GM19238 (cell line): ENCODE data around the gene LRP1.

Source experiments
- DNase-seq: peaks from one replicate; pipeline ENCODE4 v3.0.0; 2011; ENCODE audit warnings: low spot score; ENCODE audit not compliant: insufficient read length

Gene LRP1

GRCh38 chr12:57235017-57235727, 106.9 kb downstream of the LRP1 start:
- DNase-seq = no peak

- no peak for DNase-seq
These were observed 107.4 kb downstream of the LRP1 start for GRCh38 chr12:57235728-57236131.

- no peak for DNase-seq
These were observed 108.1 kb downstream of the LRP1 start for GRCh38 chr12:57236201-57236924.

- no peak for DNase-seq
These were observed 108.8 kb downstream of the LRP1 start for GRCh38 chr12:57236925-57237595.

- no peak for DNase-seq
These were observed 109.3 kb downstream of the LRP1 start for GRCh38 chr12:57237596-57237931.

GRCh38 chr12:57237932-57238853, 109.9 kb downstream of the LRP1 start:
- DNase-seq = no peak

- DNase-seq = peak; percentile 94
These were observed 110.7 kb downstream of the LRP1 start for GRCh38 chr12:57238854-57239554.

- DNase-seq = no peak
These were observed 111.3 kb downstream of the LRP1 start for GRCh38 chr12:57239587-57240065.

- DNase-seq = no peak
These were observed 112.0 kb downstream of the LRP1 start for GRCh38 chr12:57240066-57240921.

GRCh38 chr12:57240926-57241401, 112.7 kb downstream of the LRP1 start:
- DNase-seq = no peak

GRCh38 chr12:57241402-57242310, 113.4 kb downstream of the LRP1 start:
- DNase-seq = no peak

- no peak for DNase-seq
These were observed 114.0 kb downstream of the LRP1 start for GRCh38 chr12:57242329-57242690.

- DNase-seq = peak; percentile 68
These were observed 114.6 kb downstream of the LRP1 start for GRCh38 chr12:57242691-57243454.

- DNase-seq = peak; percentile 61
These were observed 115.4 kb downstream of the LRP1 start for GRCh38 chr12:57243521-57244311.

GRCh38 chr12:57244312-57244696, 116.0 kb downstream of the LRP1 start:
- DNase-seq = no peak

- no peak for DNase-seq
These were observed 118.8 kb downstream of the LRP1 start for GRCh38 chr12:57247041-57247440.
